IPS DF 19.7 (cell line): ENCODE results near the gene ELFN1.

Source experiments
- DNase-seq: peaks from one replicate; pipeline ENCODE4 v3.0.0-alpha.2; 2013; ENCODE audit warnings: low read depth, low spot score

The ELFN1 gene

GRCh38 chr7:1675673-1676549 lies 5.8 kb downstream of the ELFN1 start:
- no peak for DNase-seq

DNA sequence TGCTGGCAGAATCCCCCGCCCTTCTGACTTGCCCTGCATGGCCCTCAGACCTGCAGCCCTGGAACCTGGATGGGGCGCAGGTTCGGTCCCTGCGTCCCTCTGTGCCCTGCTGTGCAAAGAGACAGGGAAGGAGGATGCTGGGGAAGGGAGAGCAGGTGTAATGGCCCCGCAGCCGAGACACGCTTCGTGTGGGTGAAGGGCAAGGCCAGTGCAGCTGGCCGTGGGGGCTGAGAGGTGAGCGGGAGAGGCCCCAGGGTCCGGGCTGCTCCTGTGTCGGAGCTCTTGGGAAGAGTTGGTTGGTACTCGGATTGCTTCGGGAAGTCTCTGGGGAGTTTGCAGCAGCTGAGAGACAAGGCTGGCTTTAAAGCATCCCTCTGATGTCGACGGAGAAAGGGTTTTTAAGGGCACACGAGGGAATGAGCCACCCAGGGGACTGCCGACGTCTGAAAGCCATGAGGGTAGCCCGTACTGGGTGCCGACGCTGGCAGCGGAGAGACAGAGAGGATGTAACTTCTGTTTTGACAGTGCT lies 6.5 kb downstream of the ELFN1 start:
- no peak for DNase-seq

DNA sequence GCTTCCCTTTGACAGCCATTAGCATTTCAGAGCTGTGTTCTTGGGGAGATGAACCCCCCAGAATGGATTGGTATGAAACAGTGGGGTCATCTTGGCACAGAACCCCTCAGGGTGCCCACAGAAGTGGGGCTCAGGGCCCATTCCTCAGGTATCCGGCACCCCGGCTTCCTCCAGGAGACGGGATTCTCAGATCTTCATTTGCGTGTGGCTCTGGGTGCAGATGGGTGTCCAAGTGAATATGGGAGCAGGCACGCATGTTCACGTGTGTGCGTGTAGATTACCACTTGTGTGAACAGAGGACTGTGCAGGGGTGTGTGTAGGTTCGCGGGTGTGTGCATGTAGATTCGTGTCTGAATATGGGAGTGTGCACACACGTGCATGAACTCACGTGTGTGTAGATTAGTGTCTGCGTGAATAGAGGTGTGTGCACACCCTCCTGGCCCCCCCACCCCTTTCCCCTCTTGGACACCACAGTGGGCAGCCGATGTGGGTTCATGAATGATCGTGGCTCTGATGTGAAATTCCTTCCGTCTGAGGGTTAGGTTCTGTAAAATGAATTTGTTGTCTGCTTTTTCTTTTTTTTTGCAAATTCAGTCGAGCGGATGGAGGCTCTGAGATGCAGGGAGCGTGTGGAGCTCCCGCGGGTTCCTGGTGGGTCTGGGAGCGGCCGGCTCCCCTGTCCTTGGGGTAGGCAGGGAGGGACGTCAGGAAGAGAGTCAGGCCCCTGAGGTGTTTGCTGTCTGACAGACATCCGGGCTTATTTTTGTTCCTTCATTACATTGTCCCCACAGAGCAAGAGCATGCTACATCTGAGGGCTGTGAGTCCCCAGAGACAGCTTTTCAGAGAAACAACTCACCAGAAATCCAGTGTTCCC lies 7.4 kb downstream of the ELFN1 start:
- DNase-seq: no peak

DNA sequence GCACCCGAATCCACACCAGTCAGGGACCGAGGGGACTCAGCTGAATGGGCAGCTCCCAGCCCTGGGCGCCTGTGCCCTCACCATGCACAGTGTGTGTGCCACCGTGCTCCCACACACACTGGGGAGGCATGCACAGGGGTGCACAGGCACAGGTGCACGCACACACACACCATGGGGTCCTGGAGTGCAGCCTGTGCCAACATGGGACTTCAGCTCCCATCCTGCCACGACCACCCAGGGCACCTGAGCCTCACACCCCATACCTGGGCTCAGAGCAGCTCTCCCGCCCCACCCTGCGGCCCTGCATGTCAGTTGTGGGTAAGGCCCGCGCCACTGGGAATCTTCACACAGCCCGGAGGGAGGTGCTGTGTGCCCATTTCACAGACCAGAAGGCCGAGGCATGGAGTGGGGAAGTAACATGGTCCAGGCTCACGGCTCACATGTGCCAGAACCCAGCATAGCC lies 8.0 kb downstream of the ELFN1 start:
- no peak for DNase-seq

- DNase-seq: no peak
These were observed 8.7 kb downstream of the ELFN1 start for GRCh38 chr7:1678571-1679325.

DNA sequence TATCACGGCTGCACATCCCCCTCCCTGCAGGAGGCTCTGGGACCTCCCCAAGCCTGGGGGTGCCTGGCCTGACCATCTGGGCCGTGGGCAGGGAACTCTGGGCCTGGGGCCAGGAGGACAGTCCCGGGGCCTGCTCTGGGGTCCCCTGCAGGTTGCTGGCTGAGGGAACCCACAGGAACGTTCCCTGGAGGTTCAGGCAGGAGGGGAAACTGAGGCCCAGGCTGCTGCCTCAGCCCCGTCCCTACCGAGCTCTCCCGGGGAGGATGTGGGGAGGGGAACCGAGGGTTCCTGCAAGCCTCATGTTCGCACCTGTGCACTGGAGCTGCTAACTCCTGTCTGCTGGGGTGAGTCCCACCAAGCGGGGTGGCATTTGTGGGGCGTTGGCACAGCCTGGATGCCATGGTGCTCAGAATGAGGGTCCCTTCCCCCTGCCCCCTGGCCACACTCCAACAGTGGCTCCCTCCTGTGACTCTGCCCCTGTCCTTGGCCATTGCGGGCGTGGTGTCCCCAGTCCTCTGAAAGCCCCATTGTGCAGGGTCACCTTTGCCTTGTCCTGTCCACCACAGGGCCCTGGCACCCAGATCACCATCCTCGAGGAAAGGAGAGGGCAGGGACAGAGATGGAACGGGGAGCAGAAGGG lies 9.4 kb downstream of the ELFN1 start:
- DNase-seq: no peak

DNA sequence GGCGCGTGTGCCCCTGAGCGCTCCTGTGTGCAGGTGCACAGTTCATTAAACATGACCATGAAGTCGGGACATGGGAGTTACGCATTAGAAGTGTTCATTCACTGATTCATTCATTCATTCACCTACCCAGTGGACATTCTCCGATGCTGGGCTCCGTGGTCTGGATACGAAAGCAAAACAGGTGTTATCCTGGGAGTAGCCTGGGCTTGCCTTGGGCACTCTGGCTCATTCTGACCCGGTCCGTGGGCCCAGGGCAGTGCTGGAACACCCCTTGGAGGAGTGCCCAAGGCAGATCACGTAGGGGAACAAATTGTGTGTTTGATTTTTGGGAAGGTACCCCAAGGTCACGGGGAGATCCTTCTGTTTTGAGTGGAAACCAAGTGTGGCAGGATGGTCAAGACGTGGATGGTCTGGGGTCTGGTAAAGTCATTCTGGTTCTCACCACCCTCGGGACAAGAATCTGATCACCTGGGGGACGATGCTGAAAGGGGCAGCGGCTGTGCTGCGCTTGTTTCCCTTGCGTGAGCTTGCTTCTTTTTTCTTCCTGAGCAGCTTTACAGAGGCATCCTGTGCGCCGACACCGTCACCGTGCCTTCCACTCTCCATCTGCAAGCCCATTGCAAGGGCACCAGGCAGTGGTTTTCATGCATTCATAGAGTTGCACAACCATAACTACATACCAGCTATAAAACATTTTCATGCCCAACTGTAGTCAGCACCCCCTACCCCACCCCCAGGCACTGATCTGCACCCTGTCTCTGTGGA lies 10.1 kb downstream of the ELFN1 start:
- DNase-seq: no peak

GRCh38 chr7:1681581-1681980 lies 11.5 kb downstream of the ELFN1 start:
- no peak for DNase-seq

GRCh38 chr7:1685000-1685624 lies 15.0 kb downstream of the ELFN1 start:
- DNase-seq: no peak

DNA sequence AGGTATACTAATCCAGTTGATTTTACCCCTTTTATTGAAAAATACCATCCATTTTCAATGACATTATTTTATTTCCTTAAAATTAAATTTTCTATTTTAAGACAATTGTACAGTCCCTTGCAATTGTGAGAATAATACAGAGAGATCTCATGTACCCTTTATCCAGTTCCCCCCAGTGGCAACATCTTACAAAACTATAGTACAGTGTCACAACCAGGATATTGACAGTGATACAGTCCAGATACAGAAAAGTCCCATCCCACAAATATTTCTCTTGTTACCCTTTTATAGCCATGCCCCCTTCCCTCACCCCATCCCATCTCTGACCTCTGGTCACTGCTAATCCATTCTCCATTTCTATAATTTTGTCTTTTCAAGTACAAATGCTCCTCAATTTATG lies 18.5 kb downstream of the ELFN1 start:
- no peak for DNase-seq

DNA sequence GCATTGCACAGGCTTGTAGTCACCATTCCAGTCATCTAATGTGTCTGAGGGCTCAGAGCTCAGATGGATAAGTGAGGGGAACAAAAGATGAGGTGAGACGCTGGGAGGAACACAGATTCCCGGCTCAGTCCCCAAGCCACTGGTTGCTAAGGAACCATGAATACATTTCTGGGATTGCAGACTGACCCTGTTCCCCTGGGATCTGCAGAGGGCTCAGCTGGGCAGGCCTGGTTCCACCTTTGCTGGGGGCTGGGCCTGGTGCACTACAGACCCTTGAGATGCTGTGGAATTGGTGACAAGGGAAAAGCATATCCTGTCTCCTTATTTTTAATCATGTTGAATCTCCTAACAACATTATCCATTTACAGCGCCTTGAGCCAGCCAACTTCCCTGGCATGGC lies 19.2 kb downstream of the ELFN1 start:
- no peak for DNase-seq

- no peak for DNase-seq
These were observed 20.4 kb downstream of the ELFN1 start for GRCh38 chr7:1690359-1690958.

DNA sequence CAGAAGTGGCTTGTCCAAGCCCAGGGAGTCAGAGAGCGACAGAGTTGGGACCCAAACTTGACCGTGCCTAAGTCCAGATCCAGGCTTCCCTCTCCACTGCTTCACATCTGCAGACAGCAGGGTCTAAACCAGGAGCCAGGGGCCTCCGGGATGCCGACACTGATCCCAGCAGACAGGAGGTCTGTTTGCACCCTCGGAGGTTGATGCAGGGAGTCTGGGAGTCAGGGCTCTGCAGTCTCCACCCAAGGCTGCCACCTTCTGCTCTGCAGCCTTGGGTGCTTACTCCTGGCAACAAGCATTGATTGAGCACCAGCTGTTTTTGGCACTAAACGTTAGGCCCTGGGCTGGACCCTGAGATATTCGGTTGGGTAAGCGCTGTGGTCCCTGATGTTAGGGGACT lies 21.0 kb downstream of the ELFN1 start:
- DNase-seq: no peak

GRCh38 chr7:1691601-1692514 lies 21.8 kb downstream of the ELFN1 start:
- no peak for DNase-seq

DNA sequence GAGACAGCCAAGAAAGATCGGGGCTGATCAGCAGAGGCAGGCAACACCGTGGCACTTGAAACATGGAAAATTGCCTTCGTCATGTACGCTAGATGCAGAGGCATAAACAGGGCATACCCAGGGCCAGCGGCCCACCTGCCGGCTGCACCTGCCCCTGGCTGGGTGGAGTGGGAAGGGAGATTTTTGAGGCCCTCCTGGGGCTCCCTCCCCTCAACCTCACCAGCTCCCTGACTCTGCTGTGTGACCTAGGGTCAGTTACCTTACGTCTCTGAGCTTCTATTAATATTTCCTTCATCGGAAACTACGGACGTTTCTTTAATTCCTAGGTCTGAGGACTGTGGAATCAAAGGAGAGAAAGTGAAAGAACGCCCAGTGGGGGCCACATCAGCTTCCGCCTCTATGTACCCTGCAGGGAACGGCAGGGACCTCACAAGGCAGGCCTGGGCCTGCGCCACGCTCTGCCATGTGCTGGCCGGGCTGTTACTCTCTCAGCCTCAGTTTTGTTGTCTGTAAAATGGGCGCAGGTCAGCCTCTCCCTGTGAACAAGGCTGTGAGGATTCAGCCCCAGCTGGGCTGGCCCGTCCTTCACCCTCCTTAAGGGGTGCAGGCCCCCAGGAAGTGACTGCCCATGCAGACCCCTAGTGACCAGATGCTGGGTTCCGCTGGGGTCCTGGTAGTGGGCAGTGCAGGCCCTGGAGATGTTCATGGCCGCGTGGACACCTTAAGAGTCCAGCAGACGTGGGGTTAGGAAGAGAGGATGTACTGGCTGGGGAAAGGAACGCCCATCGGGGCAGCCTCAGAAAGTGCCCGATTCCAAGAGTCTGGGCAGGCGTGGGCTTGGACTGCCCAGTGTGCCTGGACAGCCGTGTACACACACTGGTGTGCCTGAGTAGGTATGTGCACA lies 22.7 kb downstream of the ELFN1 start:
- no peak for DNase-seq

- DNase-seq: no peak
These were observed 23.4 kb downstream of the ELFN1 start for GRCh38 chr7:1693419-1693990.

- DNase-seq: peak; percentile 68
These were observed 24.0 kb downstream of the ELFN1 start for GRCh38 chr7:1693991-1694524.
